GM19035 (cell line): ENCODE results near the gene ATP8B3.
"Not testable (repeated sequence)": the region's sequence is repeated elsewhere in the genome, so short reads cannot be mapped to it uniquely, and the experiment has no call there.

Experiments used
- ATAC-seq: cut with Tn5 transposase; IDR thresholded peaks from one replicate; pipeline ENCODE4 v1.9.1; 2021; ENCODE audit not compliant: unreplicated experiment

Gene ATP8B3

GRCh38 chr19:1799695-1800342 is 12.3 kb downstream of the ATP8B3 start:
- ATAC-seq = no peak

GRCh38 chr19:1797313-1797712 is 14.8 kb downstream of the ATP8B3 start:
- not testable (repeated sequence) for ATAC-seq

GRCh38 chr19:1796395-1797142 is 15.5 kb downstream of the ATP8B3 start:
- no peak for ATAC-seq

GRCh38 chr19:1794424-1795172 is 17.5 kb downstream of the ATP8B3 start:
- no peak for ATAC-seq

GRCh38 chr19:1791879-1792278 is 20.2 kb downstream of the ATP8B3 start:
- no peak for ATAC-seq

GRCh38 chr19:1790054-1790792 is 21.9 kb downstream of the ATP8B3 start:
- no peak for ATAC-seq

GRCh38 chr19:1789261-1790041 is 22.6 kb downstream of the ATP8B3 start:
- ATAC-seq = no peak

GRCh38 chr19:1787116-1787515 is 25.0 kb downstream of the ATP8B3 start:
- no peak for ATAC-seq

GRCh38 chr19:1786668-1787067 is 25.4 kb downstream of the ATP8B3 start:
- ATAC-seq = no peak

- ATAC-seq = no peak
Observed at GRCh38 chr19:1785310-1785709, 26.8 kb downstream of the ATP8B3 start.

GRCh38 chr19:1783874-1784273 is 28.2 kb downstream of the ATP8B3 start:
- ATAC-seq = no peak

- no peak for ATAC-seq
Observed at GRCh38 chr19:1783354-1783753, 28.7 kb downstream of the ATP8B3 start.

- ATAC-seq = no peak
Observed at GRCh38 chr19:1782521-1782920, 29.6 kb downstream of the ATP8B3 start.

GRCh38 chr19:1780272-1780958 is 31.7 kb downstream of the ATP8B3 start:
- ATAC-seq = no peak

GRCh38 chr19:1779574-1779973 is 32.5 kb downstream of the ATP8B3 start:
- no peak for ATAC-seq

- ATAC-seq = no peak
Observed at GRCh38 chr19:1777149-1777548, 34.9 kb downstream of the ATP8B3 start.

GRCh38 chr19:1776606-1777147 is 35.4 kb downstream of the ATP8B3 start:
- no peak for ATAC-seq

GRCh38 chr19:1775951-1776605 is 36.0 kb downstream of the ATP8B3 start:
- ATAC-seq = no peak
